Measurements from ENCODE around the gene HOXA10. TPM values are rescaled to one million over a fixed set of nuclear protein-coding genes. Genes with fewer than 3 reads are reported as not detected.

The HOXA10 gene
- total and polyA plus RNA-seq, 8 donors: 0.18 to 337 (median 0.92) TPM; not detected in 5

GRCh38 chr7:27124096-27124901 lies 49.8 kb downstream of the HOXA10 start:
- DNase-seq: peak in 1 of 2 donors; percentile 73
- Histone ChIP-seq H3K27ac (peak overlapping the region; percentile 57 to 99 (median 94)), H3K4me3 (peak overlapping the region in 3 of 4 donors; percentile 35 to 40 (median 38)), H3K27me3 (peaks cover 0 to 88% (median 45%) of the 10 kb centered on the region in 3 donors), H3K9me3 (no peaks in the 10 kb centered on the region), H3K36me3 (no peaks in the 10 kb centered on the region), H3K4me1 (peaks cover 19 to 92% (median 53%) of the 10 kb centered on the region in 4 donors)
- TF ChIP-seq POLR2A (IDR thresholded peaks at IDR 0.05) (no peak), CTCF (IDR thresholded peaks at IDR 0.05) (no peak), POLR2AphosphoS5 (IDR thresholded peaks at IDR 0.05) (peak in 1 of 3 donors; percentile 65), EP300 (IDR thresholded peaks at IDR 0.05) (no peak)
- 53 to 67% (median 60%) methylated on average over 40 to 43 of the region's 43 CpGs for WGBS, 5 donors
- intact Hi-C loops (cut with DNase I; ENCODE audit: low total_unique reads): no loop called here

- TF ChIP-seq POLR2A (IDR thresholded peaks at IDR 0.05): no peak
- no peak for TF ChIP-seq CTCF (IDR thresholded peaks at IDR 0.05)
- TF ChIP-seq POLR2AphosphoS5 (IDR thresholded peaks at IDR 0.05): no peak
- TF ChIP-seq EP300 (IDR thresholded peaks at IDR 0.05): no peak
- Histone ChIP-seq H3K4me3 (peak overlapping the region in 3 of 4 donors; percentile 35 to 40 (median 38)), H3K9me3 (no peaks in the 10 kb centered on the region), H3K4me1 (peaks cover 19 to 92% (median 53%) of the 10 kb centered on the region in 4 donors), H3K27ac (peak overlapping the region; percentile 57 to 99 (median 94)), H3K36me3 (no peaks in the 10 kb centered on the region), H3K27me3 (peaks cover 0 to 88% (median 39%) of the 10 kb centered on the region in 3 donors)
- no peak for DNase-seq
- intact Hi-C loops (cut with DNase I; ENCODE audit: low total_unique reads): no loop called here
- 43 to 69% (median 54%) methylated on average over 20 to 26 of the region's 26 CpGs for WGBS, 5 donors
Measured at GRCh38 chr7:27123477-27124053, 50.6 kb downstream of the HOXA10 start.

GRCh38 chr7:27123007-27123476 lies 51.1 kb downstream of the HOXA10 start:
- no peaks in the 10 kb centered on the region for H3K9me3 ChIP-seq
- TF ChIP-seq CTCF (IDR thresholded peaks at IDR 0.05) (no peak), EP300 (IDR thresholded peaks at IDR 0.05) (no peak), POLR2A (IDR thresholded peaks at IDR 0.05) (no peak), POLR2AphosphoS5 (IDR thresholded peaks at IDR 0.05) (no peak)
- H3K27me3 ChIP-seq: peaks cover 0 to 91% (median 39%) of the 10 kb centered on the region in 3 donors
- H3K27ac ChIP-seq: peak overlapping the region; percentile 20 to 99 (median 94)
- WGBS, 5 donors: 12 to 27% (median 20%) methylated on average over 14 of the region's 14 CpGs
- peak in 1 of 2 donors; percentile 66 for DNase-seq
- no peaks in the 10 kb centered on the region for H3K36me3 ChIP-seq
- intact Hi-C loops (cut with DNase I; ENCODE audit: low total_unique reads): no loop called here
- H3K4me1 ChIP-seq: peaks cover 19 to 90% (median 54%) of the 10 kb centered on the region in 4 donors
- peak overlapping the region; percentile 35 to 41 (median 39) for H3K4me3 ChIP-seq

Measured in stomach (tissue), 9 donors.